GM18861 (cell line): Measurements from ENCODE around the gene NUP153.
"Not testable (repeated sequence)": the region's sequence is repeated elsewhere in the genome, so short reads cannot be mapped to it uniquely, and the experiment has no call there.

Experiments used
- ATAC-seq: cut with Tn5 transposase; IDR thresholded peaks from one replicate; pipeline ENCODE4 v1.9.1; 2021; ENCODE audit not compliant: unreplicated experiment

Gene NUP153

DNA sequence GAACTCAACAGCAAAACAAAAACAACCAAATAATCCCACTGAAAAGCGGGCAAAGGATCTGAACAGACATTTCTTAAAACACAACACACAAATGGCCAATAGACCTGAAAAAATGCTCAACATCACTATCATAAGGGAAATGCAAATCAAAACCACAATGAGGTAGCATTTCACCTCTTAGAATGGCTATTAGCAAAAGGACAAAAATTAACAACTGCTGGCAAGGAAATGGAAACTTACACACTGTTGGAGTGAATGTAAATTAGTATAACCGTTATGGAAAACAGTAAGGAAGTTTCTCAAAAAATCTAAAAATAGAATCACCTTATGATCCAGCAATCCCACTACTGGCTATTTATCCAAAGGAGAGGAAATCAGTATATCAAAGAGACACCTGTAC, 85.7 kb downstream of the NUP153 start:
- ATAC-seq, result peak; percentile 86

DNA sequence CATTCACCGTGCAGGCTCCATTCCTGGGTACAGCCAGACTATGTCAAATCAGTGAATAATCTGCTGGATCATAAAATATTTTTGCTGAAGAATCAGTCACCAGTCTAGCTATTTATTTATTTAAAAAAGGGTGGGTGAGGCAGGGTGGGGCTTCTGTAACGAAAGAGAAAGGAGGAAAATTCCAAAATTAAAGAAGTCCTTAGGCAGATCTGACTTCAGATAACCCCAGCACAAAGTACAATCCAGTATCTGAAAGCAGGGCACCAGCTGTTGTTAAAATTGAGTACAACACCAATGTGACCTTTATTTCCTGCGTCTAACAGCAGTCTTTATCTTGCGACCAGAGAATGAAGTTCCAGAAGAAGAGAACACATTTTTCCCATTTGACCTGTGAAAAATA, 90.9 kb downstream of the NUP153 start:
- ATAC-seq, result no peak

DNA sequence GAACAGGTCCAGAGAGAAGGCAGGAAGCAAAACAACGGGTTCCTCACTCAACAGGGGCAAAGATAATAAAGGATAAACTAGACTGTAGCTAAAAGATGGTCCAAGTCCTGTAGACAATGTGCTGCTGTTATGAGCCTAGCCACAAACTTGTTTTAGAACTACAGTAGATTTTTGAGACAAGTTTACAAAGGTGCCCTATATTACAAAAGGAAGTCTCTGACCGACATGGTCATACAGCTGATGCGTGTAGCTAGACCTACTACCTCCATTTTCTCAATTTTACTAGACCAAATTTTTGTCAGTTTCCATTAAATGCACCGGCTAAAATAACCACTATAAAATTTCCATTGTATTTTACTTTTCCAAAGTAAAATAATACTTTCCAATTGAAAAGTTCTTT, 94.7 kb downstream of the NUP153 start:
- ATAC-seq, result no peak

DNA sequence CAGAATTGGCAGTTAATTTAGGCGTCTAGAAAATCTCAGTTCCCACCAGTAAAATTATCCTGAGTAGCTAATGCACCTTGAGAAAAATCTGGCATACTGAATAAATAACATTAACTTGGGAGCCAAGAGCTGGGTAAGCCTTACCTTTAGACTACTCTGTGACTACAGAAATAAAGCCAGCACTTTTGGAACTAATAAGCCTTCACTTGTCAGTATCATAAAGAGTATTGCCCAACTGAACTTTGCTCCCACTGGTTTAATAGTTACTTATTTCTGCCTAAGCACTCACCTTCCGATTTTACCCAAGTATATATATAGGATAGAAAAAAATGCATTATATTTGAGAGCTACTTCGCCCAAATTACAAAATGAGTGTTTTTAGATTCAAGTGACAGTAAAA, 95.9 kb downstream of the NUP153 start:
- no peak for ATAC-seq

DNA sequence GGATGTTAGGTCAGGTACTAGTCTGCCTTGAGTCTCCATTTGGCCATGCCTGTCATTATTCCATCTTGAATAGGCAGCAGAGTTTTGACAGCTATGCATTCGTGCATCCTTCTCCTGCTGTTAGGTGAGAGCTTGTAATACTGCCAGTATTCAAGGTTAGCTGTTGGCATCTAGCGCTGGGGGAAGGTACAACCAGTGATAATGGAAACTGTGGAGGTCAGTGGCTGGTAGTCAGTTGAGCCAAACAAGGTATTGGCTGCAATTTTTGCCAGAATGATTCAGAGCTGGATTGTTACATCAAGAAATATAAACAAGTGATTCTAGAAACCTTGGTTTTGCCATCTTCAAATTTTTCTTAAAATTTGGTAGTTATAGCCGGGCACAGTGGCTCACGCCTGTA, 100.1 kb downstream of the NUP153 start:
- no peak for ATAC-seq

DNA sequence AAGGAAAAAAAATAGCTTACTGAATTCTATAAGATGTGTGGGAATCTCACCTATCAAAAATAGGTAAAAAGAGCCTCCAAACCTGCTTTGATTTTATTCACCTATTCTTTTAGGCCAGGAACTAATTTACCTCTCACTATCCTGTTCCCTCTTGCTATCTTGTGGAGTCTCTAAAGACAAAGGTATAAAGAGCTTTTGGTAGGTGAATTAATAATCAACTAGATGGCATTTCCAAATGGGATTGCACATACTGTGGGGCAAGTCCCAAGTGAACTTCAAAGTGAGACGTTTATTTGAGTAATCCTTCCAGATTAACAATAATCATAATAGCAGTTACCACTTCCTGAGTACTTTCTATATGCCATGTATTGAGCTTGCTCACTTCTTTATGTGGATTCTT, 103.8 kb downstream of the NUP153 start:
- no peak for ATAC-seq

DNA sequence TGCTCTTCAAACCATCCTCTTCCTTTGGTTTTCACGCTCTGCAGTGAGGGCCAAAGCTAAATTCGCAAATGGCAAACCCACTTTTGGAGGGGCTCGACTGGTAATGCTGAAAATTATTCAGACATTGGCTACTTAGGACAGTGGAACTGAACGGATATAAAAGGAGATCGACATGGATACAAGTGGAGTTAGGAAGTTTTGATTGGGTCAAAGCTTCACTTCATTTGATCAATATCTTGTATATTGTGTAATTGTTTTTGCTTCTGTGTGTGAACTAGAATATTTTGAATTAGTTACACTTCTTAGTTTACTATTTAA, 105.4 kb downstream of the NUP153 start:
- no peak for ATAC-seq

DNA sequence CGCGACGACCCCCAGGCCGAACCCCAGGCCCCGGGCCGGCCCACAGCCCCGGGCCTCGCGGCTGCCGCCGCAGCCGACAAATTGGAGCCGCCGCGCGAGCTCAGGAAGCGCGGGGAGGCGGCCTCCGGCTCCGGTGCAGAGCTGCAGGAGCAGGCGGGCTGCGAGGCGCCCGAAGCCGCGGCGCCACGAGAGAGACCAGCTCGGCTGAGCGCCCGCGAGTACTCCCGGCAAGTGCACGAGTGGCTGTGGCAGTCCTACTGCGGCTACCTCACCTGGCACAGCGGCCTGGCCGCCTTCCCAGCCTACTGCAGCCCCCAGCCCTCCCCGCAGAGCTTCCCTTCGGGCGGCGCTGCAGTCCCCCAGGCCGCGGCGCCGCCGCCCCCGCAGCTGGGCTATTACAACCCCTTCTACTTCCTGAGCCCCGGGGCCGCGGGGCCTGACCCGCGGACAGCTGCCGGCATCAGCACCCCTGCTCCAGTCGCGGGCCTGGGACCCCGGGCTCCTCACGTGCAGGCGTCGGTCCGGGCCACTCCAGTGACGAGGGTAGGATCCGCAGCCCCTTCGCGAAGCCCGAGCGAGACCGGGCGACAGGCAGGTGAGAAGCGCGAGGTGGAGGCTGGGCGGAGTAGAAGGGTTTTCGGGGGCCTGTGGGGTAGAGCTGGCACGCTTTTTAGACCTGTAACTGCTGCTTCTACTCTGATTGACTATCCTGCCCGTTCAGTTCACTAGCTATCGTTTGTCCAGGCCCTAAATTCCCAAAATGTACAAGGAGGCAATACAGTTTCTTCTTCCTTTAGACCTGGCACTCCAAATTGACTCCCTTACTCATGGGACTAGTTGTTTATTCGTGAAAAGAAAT, 106.0 kb downstream of the NUP153 start:
- peak; percentile 41 for ATAC-seq

DNA sequence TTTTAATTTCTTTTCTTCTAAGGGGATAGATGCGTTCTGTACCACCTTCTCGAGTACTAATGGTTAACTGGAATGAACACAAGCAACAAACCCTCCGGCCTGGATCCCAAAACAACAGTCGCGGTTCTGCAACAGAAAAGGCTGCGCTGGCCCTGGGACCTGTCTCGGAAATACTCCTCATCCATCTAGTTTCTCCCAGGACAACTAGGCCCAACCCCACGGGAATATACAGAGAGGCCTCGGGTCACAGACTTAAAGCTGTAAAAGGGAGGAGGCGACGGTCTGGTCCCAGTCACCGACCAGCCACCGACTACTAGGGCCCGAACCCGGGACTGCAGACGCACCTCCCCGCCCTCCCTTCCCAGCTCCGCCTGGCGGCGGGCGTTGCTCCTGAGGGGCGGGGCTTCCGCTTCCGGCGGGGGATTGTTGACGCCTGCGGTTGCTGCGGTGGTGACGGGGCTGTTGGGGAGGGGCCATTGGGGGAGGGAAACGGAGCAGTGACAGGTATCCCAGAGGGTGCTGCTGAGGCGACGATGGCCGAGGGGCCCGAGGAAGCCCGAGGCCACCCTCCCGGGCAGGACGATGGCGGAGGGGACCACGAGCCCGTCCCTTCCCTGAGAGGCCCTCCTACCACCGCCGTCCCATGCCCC, 106.7 kb downstream of the NUP153 start, which contains the start of gene FAM8A1:
Gene FAM8A1 (plus strand): TSS at position 426 of the 650 bp plus-strand sequence. CDS start 108 bp downstream, at position 534.
- peak; percentile 71 for ATAC-seq

DNA sequence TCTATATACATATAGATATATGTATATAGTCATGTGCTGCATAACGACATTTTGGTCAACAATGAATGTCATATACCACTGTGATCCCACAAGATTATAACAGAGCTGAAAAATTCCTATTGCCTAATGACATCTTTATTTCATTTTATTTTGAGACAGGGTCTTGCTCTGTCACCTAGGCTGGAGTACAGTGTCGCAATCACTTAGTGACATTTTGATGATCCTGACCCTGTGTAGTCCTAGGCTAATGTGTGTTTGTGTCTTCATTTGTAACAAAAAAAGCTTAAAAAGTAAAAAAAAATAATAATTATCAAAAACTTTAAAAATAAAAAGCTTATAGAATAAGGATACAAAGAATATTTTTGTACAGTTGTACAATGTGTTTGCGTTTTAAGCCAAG, 110.6 kb downstream of the NUP153 start:
- no peak for ATAC-seq

DNA sequence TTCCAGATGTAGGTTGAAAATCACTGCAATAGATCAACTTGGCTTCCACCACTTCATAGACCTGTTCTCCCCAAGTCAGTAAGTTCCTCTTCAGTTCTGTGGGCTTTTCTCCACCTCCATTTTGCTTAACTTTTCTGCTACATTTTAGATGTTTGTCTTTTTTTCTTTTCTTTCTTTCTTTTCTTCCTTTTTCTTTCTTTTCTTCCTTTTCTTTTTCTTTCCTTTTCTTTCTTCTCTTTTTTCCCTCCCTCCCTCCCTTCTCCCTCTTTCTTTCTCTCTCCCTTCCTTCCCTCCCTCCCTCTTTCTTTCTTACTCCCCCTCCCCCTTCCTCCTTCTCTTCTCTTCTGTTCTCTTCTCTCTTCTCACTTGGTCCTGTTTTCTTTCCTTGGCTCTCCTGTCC, 113.5 kb downstream of the NUP153 start:
- no peak for ATAC-seq

DNA sequence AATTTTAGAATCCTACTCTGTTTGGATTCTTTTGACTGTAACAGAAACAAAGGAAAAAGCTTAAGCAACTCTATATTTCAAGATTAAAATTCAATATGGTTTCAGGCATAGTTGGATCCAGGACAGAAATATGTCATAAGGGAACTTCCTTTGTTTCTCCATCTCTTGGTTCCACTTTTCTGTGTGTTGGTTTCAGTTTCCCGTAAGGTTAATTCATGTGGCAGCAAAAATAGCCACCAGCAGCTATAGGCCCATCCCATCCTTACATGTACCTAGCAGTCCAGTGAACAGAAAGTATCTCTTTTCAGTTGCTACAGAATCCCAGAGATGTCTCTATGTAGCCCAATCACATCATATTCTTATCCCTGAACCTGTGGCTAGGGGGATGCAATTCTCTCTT, 115.4 kb downstream of the NUP153 start:
- no peak for ATAC-seq

DNA sequence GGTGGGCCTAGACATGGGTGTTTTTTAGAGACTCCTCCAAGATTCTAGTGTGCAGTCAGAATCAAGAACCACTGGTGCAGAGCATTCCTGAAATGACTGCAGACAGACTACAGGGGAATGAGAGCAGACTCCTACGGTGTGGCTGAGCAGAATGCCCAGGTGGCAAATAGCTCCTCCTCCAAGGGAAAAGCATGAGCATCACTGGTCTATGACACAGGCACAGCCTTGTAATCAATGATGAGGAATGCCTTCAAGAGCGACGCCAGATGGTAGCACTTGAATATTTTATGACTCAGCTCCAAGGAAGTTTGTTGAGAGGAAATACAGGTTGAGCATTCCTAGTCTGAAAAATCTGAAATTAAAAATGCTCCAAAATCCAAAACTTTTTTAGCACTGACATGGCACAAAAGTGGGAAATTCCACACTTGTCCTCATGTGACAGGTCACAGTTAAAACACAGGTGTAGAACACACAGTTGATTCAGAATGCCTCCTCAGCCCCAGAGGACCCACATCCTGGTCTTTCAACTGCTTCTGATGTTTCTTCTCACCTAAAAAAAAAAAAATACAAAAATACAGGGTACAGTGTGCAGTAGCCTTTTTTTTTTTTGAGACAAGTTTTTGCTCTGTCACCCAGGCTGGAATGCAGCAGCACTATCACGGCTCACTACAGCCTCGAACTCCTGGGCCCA, 117.2 kb downstream of the NUP153 start:
- ATAC-seq, result no peak

DNA sequence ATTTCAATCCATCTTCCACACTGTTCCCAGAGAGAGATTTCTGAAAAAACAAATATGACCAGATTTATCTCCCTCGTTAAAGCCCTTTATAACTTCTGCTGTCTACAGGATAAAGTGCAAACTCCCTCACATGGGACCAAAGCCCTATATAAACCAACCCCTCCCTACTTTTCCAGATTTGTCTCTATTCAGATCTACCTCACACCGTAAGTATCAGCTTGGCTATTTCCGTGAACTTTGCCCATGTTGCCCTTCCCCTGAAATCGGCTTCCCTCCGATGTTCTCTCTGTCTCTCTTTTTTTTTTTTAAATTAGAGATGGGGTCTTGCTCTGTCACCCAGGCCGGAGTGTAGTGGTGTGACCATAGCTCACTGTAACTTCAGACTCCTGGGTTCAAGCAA, 118.7 kb downstream of the NUP153 start:
- ATAC-seq, result no peak

DNA sequence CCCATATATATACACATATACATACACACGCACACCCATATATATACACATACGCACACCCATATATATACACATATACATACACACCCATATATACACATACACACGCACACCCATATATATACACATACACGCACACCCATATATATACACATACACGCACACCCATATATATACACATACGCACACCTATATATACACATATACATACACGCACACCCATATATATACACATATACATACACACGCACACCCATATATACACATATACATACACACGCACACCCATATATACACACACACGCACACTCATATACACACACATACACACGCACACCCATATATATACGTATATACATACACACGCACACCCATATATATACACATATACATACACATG, 120.1 kb downstream of the NUP153 start:
- not testable (repeated sequence) for ATAC-seq

DNA sequence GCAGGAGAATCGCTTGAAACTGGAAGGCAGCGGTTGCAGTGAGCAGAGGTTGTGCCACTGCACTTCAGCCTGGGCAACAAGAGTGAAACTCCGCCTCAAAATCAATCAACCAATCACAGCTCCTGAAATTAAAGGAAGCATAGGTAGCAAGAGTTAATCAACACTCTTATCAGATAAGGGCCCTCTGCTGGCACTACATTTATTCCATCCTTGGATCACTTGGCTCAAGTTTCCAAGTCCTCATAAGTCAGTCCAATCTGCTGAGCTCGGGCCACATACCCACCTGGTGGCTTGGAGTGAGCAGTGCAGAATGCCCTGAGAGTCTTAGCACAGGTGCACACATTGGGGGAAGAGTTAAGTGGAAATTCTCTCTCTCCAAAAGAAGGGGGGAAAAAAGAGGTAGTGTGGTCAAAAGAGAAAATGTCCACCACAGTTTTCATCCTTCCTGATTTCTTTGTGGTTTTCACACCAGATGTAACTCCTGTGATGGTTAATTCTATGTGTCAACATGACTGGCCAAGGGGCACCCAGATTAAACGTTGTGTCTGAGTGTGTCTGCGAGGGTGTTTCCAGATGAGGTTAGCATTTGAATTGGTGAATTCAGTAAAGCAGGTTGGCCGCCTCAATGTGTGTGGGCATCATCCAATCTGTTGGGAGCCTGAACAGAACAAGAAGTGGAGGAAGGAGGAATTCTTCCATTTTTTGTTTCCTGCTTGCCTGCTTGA, 120.8 kb downstream of the NUP153 start:
- ATAC-seq, result no peak

DNA sequence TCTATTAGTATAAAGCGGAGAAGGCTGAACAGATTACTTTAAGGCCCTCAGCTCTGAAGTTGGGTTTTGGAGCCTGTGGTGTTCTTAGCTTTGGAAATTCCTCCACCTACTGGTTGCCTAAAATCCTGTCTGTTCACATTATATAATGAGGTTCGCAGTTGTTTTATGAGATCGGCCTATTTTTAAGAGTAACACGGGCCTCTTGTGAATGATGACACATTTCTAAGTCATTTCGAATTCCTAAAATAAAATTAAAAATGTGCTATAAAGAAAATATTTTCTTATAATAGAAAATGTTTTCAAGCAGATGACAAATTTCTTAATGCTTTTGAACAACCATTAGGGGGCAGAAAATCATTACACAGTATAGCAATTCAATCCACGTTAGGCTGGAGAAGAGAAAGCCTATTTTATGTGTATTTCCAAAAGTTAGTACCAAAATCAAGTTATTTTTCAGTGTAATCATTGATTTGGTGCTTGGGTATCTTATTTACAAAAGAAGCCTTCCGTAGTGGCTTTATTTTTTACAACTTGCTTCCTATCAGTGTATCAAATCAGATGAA, 122.4 kb downstream of the NUP153 start:
- ATAC-seq, result peak; percentile 73

DNA sequence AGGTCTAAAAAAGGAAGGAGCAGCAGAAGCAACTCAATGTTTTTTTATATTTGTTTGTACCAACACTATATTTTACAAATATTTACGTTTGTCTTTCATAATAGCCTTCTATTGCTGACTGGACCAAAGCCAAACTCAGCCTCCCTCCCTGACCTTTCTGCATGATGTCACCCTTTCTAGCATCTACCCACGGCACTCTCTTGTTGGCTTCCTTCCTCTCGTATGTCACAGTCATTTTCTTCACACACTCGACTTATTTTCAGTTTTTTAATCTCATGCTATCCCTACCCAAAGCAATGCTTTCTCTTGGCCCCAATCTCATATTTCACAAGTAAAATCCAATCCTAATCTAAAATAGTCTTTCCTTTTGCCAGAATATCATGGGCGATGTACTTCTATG, 122.9 kb downstream of the NUP153 start:
- no peak for ATAC-seq

DNA sequence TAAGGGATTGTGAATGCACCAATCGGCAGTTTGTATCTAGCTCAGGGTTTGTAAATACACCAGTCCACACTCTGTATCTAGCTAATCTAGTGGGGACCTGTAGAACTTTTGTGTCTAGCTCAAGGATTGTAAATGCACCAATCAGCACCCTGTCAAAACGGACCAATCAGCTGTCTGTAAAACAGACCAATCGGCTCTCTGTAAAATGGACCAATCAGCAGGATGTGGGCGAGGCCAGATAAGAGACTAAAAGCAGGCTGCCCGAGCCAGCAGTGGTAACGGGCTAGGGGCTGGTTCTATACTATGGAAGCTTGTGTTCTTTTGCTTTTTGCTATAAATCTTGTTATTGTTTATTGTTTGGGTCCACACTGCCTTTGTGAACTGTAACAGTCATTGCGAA, 125.4 kb downstream of the NUP153 start:
- not testable (repeated sequence) for ATAC-seq

DNA sequence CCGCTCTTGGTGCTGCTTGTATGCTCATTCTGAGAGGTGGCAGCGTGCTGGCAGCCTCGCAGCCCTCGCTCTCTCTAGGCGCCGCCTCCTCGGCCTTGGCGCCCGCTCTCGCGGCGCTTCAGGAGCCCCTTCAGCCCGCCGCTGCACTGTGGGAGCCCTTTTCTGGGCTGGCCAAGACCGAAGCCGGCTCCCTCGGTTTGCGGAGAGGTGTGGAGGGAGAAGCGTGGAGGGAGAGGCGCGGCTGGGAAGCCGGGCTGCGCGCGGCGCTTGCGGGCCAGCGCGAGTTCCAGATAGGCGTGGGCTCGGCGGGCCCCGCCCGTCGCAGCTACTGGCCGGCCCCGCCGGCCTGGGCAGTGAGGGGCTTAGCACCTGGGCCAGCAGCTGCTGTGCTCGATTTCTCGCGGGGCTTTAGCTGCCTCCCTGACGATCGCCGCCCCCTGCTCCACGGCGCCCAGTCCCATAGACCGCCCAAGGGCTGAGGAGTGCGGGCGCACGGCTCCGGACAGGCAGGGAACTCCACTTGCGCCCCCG, 126.1 kb downstream of the NUP153 start:
- ATAC-seq, result no peak

DNA sequence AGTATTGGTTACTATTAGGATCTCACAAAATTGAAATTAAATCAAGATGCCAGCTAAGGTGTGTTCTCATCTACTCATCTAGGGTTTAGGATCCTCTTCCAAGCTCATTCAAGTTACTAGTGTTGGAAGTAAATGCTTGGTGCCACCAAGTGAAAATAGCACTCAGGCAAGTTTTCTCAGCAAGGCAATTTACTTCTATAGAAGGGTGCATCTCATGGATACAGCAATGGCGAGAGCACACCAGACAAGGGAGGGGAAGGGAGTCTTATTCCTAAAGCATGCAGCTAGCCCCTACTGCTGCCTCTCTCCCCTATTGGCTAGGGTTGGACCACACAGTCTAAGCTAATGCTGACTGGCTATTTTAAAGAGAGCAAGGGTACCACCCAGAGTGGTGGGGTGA, 129.7 kb downstream of the NUP153 start:
- no peak for ATAC-seq
